Spleen (tissue), 7 donors: Measurements from ENCODE around the gene BCL2.

Experiments
- POLR2AphosphoS5 ChIP-seq, 3 donors: sonication (generic); formaldehyde crosslinking; IDR thresholded peaks; one replicate each; pipeline ENCODE4 v1.5.1; 2017; ENCODE audit warnings: antibody characterized with exemption in 3 of 3
- TF ChIP-seq, protein P1 (sequence below), 11 experiments: fragments of 200-600 bp in 7 of 11; fragments of 450-650 bp in 4 of 11; sonication (generic) in 4 of 11; IDR thresholded peaks in 8 of 11; conservative IDR thresholded peaks in 3 of 11; 1 replicate in 7 of 11; 2 replicates in 4 of 11; pipeline versions ENCODE4 v1.4.0 to v1.8.0; 2016 to 2021; ENCODE audit warnings: antibody characterized with exemption in 11 of 11, inconsistent platforms in 4 of 11, mild to moderate bottlenecking in 1 of 11
- donor health status: DM: no; HTN: no; CAD: no; lungs with moderate emphysema.
- donor health status: DM: no; HTN: no; CAD: no.
- donor health status: DM: no; HTN: no; CAD: no.

DNA sequence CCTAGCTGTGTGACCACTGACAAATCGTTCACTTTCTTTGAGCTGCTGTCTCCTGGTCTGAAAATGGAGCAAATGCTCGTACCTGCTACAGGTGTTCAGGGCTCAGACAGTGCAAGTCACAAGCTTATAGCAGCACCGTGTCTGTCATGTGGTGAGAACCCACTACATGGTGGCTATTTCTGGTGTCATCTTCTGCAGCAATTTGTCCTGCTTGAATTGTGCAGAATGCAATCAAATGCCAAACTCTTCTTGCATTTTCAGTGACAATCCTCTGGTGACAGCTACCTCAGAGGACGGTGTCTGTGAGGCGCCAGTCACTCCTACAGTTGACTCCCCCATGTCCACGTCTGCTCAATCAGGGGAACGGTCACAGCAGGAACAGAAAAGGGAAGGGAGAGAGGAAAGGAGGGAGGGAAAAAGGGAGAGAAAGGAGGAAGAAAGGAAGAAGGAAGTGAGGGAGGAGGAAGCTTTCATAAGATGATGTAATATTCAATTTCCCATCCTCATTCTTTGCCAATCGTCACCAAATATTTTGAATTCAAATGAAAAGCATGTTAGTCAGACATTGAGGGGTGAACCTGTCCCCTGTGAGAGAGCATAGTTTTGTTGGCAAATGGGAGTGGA is 122.2 kb downstream of the BCL2 start:
- TF ChIP-seq, protein P1, sequence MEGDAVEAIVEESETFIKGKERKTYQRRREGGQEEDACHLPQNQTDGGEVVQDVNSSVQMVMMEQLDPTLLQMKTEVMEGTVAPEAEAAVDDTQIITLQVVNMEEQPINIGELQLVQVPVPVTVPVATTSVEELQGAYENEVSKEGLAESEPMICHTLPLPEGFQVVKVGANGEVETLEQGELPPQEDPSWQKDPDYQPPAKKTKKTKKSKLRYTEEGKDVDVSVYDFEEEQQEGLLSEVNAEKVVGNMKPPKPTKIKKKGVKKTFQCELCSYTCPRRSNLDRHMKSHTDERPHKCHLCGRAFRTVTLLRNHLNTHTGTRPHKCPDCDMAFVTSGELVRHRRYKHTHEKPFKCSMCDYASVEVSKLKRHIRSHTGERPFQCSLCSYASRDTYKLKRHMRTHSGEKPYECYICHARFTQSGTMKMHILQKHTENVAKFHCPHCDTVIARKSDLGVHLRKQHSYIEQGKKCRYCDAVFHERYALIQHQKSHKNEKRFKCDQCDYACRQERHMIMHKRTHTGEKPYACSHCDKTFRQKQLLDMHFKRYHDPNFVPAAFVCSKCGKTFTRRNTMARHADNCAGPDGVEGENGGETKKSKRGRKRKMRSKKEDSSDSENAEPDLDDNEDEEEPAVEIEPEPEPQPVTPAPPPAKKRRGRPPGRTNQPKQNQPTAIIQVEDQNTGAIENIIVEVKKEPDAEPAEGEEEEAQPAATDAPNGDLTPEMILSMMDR (IDR thresholded peaks at IDR 0.05 in 8 of 11, conservative IDR thresholded peaks at IDR 0.05 in 3 of 11): no peak
- no peak for TF ChIP-seq POLR2AphosphoS5 (IDR thresholded peaks at IDR 0.05)
